CD8-positive, alpha-beta memory T cell (primary cell): Measurements from ENCODE around the gene TSPAN18. TPM values are rescaled to one million over a fixed set of nuclear protein-coding genes. Genes with fewer than 3 reads are reported as not detected.

Source experiments
- CTCF ChIA-PET: fragments of 350-600 bp; sonication (Branson Sonifier 250); formaldehyde crosslinking; loops from one replicate; lab custom pipeline; 2021; ENCODE audit warnings: antibody characterized with exemption; lab: Charles Lee
- POLR2A ChIA-PET: fragments of 350-600 bp; sonication (Branson Sonifier 250); formaldehyde crosslinking; loops from one replicate; lab custom pipeline; 2021; ENCODE audit warnings: antibody characterized with exemption; lab: Charles Lee
- DNase-seq, 5 donors: peaks; one replicate each; pipeline versions ENCODE4 v3.0.0 to v3.0.0-alpha.2; 2020 to 2022; ENCODE audit warnings: mixed read lengths in 1 of 5
- H3K27ac ChIP-seq: one replicate; pipeline ENCODE4 v1.7.0; 2013; ENCODE audit warnings: low read depth, mild to moderate bottlenecking, low read length, moderate library complexity
- H3K27me3 ChIP-seq: 2 replicates; pipeline ENCODE4 v1.7.0; 2013; ENCODE audit warnings: low read length, mild to moderate bottlenecking; ENCODE audit not compliant: insufficient read depth, poor library complexity, severe bottlenecking
- H3K36me3 ChIP-seq: 2 replicates; pipeline ENCODE4 v1.7.0; 2013; ENCODE audit warnings: mild to moderate bottlenecking, low read length, moderate library complexity; ENCODE audit not compliant: insufficient read depth
- H3K4me1 ChIP-seq: 2 replicates; pipeline ENCODE4 v1.7.0; 2013; ENCODE audit warnings: mild to moderate bottlenecking, low read length, moderate library complexity; ENCODE audit not compliant: insufficient read depth
- H3K4me3 ChIP-seq: 2 replicates; pipeline ENCODE4 v1.7.0; 2013; ENCODE audit warnings: mild to moderate bottlenecking, low read length
- H3K9me3 ChIP-seq: 2 replicates; pipeline ENCODE4 v1.7.0; 2013; ENCODE audit warnings: mild to moderate bottlenecking, low read length
- H3K27ac Mint-ChIP-seq, 8 donors: one replicate each; pipeline ENCODE4 v1.8.0; 2020 to 2021; ENCODE audit warnings: mixed read lengths in 8 of 8, mild to moderate bottlenecking in 6 of 8, inconsistent platforms in 3 of 8, moderate library complexity in 3 of 8
- H3K27me3 Mint-ChIP-seq, 2 donors: one replicate each; pipeline ENCODE4 v1.8.0; 2020 to 2021; ENCODE audit warnings: mixed read lengths in 2 of 2, mild to moderate bottlenecking in 1 of 2, moderate library complexity in 1 of 2
- H3K36me3 Mint-ChIP-seq, 3 donors: one replicate each; pipeline ENCODE4 v1.8.0; 2020 to 2021; ENCODE audit warnings: mixed read lengths in 3 of 3, inconsistent platforms in 1 of 3, mild to moderate bottlenecking in 1 of 3
- H3K4me1 Mint-ChIP-seq, 3 donors: one replicate each; pipeline ENCODE4 v1.8.0; 2020 to 2021; ENCODE audit warnings: mixed read lengths in 3 of 3, inconsistent platforms in 1 of 3, mild to moderate bottlenecking in 1 of 3
- H3K4me3 Mint-ChIP-seq, 7 donors: one replicate each; pipeline ENCODE4 v1.8.0; 2020 to 2021; ENCODE audit warnings: mixed read lengths in 7 of 7, mild to moderate bottlenecking in 6 of 7, moderate library complexity in 4 of 7, inconsistent platforms in 2 of 7
- H3K9me3 Mint-ChIP-seq, 5 donors: one replicate each; pipeline ENCODE4 v1.8.0; 2020 to 2022; ENCODE audit warnings: mixed read lengths in 5 of 5, mild to moderate bottlenecking in 3 of 5, moderate library complexity in 2 of 5, inconsistent platforms in 1 of 5
- polyA plus RNA-seq: library from polyadenylated mRNA; unstranded; fragments of 300-500 nt; fragmentation: Illumina TruSeq; gene quantifications from one replicate; pipeline ENCODE4 v1.2.3, GENCODE V29; 2021
- total RNA-seq, 2 experiments: library from RNA; stranded (reverse); gene quantifications; one replicate each; pipeline ENCODE4 v1.2.3, GENCODE V29; 2021

TSPAN18 gene
- total and polyA plus RNA-seq, 3 experiments from 2014 or later: 0.60 to 15.1 (median 1.2) TPM

GRCh38 chr11:44749189-44749588 is 22.4 kb downstream of the TSPAN18 start:
- POLR2A ChIA-PET: no interaction called here
- Mint-ChIP-seq H3K27me3 (peaks cover 0 to 3% of the 10 kb centered on the region in 2 donors), H3K4me1 (peaks cover 18 to 27% (median 22%) of the 10 kb centered on the region in 3 donors), H3K36me3 (peaks cover 2 to 4% (median 4%) of the 10 kb centered on the region in 3 donors), H3K4me3 (no peak overlapping the region), H3K27ac (peak overlapping the region in 2 of 8 donors; percentile 42 to 71), H3K9me3 (no peaks in the 10 kb centered on the region)
- H3K4me1 ChIP-seq: peaks cover 35% of the 10 kb centered on the region
- H3K36me3 ChIP-seq: no peaks in the 10 kb centered on the region
- no peak overlapping the region for H3K27ac ChIP-seq
- DNase-seq: no peak
- CTCF ChIA-PET: no interaction called here
- H3K4me3 ChIP-seq: no peak overlapping the region
- no peaks in the 10 kb centered on the region for H3K9me3 ChIP-seq
- H3K27me3 ChIP-seq: no peaks in the 10 kb centered on the region

GRCh38 chr11:44750551-44751465 is 24.0 kb downstream of the TSPAN18 start:
- Histone ChIP-seq H3K4me1 (peaks cover 34% of the 10 kb centered on the region), H3K27ac (no peak overlapping the region), H3K27me3 (no peaks in the 10 kb centered on the region), H3K36me3 (no peaks in the 10 kb centered on the region), H3K4me3 (no peak overlapping the region), H3K9me3 (no peaks in the 10 kb centered on the region)
- H3K4me1 Mint-ChIP-seq: peaks cover 16 to 26% (median 17%) of the 10 kb centered on the region in 3 donors
- ChIA-PET CTCF (no interaction called here), POLR2A (no interaction called here)
- H3K27ac Mint-ChIP-seq: peak overlapping the region in 1 of 8 donors; percentile 42
- H3K36me3 Mint-ChIP-seq: peaks cover 2 to 4% (median 2%) of the 10 kb centered on the region in 3 donors
- H3K27me3 Mint-ChIP-seq: peaks cover 0 to 6% of the 10 kb centered on the region in 2 donors
- no peaks in the 10 kb centered on the region for H3K9me3 Mint-ChIP-seq
- no peak overlapping the region for H3K4me3 Mint-ChIP-seq
- DNase-seq: no peak

GRCh38 chr11:44752300-44752699 is 25.5 kb downstream of the TSPAN18 start:
- Mint-ChIP-seq H3K9me3 (peaks cover 0 to under 1% (median 0%) of the 10 kb centered on the region in 5 donors), H3K4me3 (no peak overlapping the region), H3K4me1 (peaks cover 7 to 14% (median 13%) of the 10 kb centered on the region in 3 donors), H3K27ac (peak overlapping the region in 2 of 8 donors; percentile 5 to 43), H3K27me3 (peaks cover 0 to 6% of the 10 kb centered on the region in 2 donors), H3K36me3 (peaks cover 2 to 13% (median 2%) of the 10 kb centered on the region in 3 donors)
- Histone ChIP-seq H3K36me3 (no peaks in the 10 kb centered on the region), H3K27ac (no peak overlapping the region), H3K4me1 (peaks cover 19% of the 10 kb centered on the region), H3K27me3 (no peaks in the 10 kb centered on the region), H3K9me3 (no peaks in the 10 kb centered on the region), H3K4me3 (no peak overlapping the region)
- CTCF ChIA-PET: no interaction called here
- DNase-seq: no peak
- POLR2A ChIA-PET: no interaction called here

- no peak overlapping the region for H3K27ac ChIP-seq
- H3K27me3 ChIP-seq: no peaks in the 10 kb centered on the region
- Mint-ChIP-seq H3K4me1 (peaks cover 3 to 10% (median 8%) of the 10 kb centered on the region in 3 donors), H3K27me3 (peaks cover 0 to 7% of the 10 kb centered on the region in 2 donors), H3K9me3 (peaks cover under 1 to 5% (median 3%) of the 10 kb centered on the region in 5 donors), H3K27ac (no peak overlapping the region), H3K36me3 (peaks cover 2 to 16% (median 3%) of the 10 kb centered on the region in 3 donors), H3K4me3 (no peak overlapping the region)
- DNase-seq: no peak
- POLR2A ChIA-PET: no interaction called here
- no peaks in the 10 kb centered on the region for H3K9me3 ChIP-seq
- no peak overlapping the region for H3K4me3 ChIP-seq
- CTCF ChIA-PET: no interaction called here
- no peaks in the 10 kb centered on the region for H3K36me3 ChIP-seq
- peaks cover 15% of the 10 kb centered on the region for H3K4me1 ChIP-seq
These were observed 26.0 kb downstream of the TSPAN18 start for GRCh38 chr11:44752713-44753112.

- Mint-ChIP-seq H3K9me3 (peaks cover 5 to 17% (median 11%) of the 10 kb centered on the region in 5 donors), H3K36me3 (peaks cover 4 to 29% (median 6%) of the 10 kb centered on the region in 3 donors), H3K27ac (peak overlapping the region in 2 of 8 donors; percentile 18 to 25), H3K4me1 (peaks cover 0 to 4% (median 4%) of the 10 kb centered on the region in 3 donors), H3K27me3 (peaks cover 0 to 10% of the 10 kb centered on the region in 2 donors), H3K4me3 (no peak overlapping the region)
- DNase-seq: no peak
- ChIA-PET CTCF (no interaction called here), POLR2A (no interaction called here)
- H3K4me3 ChIP-seq: no peak overlapping the region
- peaks cover under 1% of the 10 kb centered on the region for H3K4me1 ChIP-seq
- H3K27me3 ChIP-seq: no peaks in the 10 kb centered on the region
- no peak overlapping the region for H3K27ac ChIP-seq
- H3K36me3 ChIP-seq: no peaks in the 10 kb centered on the region
- no peaks in the 10 kb centered on the region for H3K9me3 ChIP-seq
These were observed 27.3 kb downstream of the TSPAN18 start for GRCh38 chr11:44753961-44754645.

- Histone ChIP-seq H3K27ac (no peak overlapping the region), H3K36me3 (no peaks in the 10 kb centered on the region), H3K4me3 (no peak overlapping the region), H3K4me1 (no peaks in the 10 kb centered on the region), H3K27me3 (no peaks in the 10 kb centered on the region), H3K9me3 (no peaks in the 10 kb centered on the region)
- Mint-ChIP-seq H3K27me3 (peaks cover 0 to 10% of the 10 kb centered on the region in 2 donors), H3K4me3 (no peak overlapping the region), H3K36me3 (peaks cover 4 to 34% (median 6%) of the 10 kb centered on the region in 3 donors), H3K4me1 (peaks cover 0 to 4% (median 2%) of the 10 kb centered on the region in 3 donors), H3K9me3 (peaks cover 5 to 17% (median 11%) of the 10 kb centered on the region in 5 donors), H3K27ac (no peak overlapping the region)
- CTCF ChIA-PET: no interaction called here
- DNase-seq: no peak
- POLR2A ChIA-PET: no interaction called here
These were observed 28.3 kb downstream of the TSPAN18 start for GRCh38 chr11:44754876-44755555.

- CTCF ChIA-PET: no interaction called here
- H3K36me3 Mint-ChIP-seq: peaks cover 4 to 34% (median 6%) of the 10 kb centered on the region in 3 donors
- DNase-seq: no peak
- peaks cover 5 to 17% (median 11%) of the 10 kb centered on the region in 5 donors for H3K9me3 Mint-ChIP-seq
- Histone ChIP-seq H3K27me3 (no peaks in the 10 kb centered on the region), H3K4me1 (no peaks in the 10 kb centered on the region), H3K4me3 (no peak overlapping the region), H3K27ac (no peak overlapping the region), H3K9me3 (no peaks in the 10 kb centered on the region), H3K36me3 (no peaks in the 10 kb centered on the region)
- no peak overlapping the region for H3K27ac Mint-ChIP-seq
- peaks cover 0 to 10% of the 10 kb centered on the region in 2 donors for H3K27me3 Mint-ChIP-seq
- POLR2A ChIA-PET: no interaction called here
- H3K4me3 Mint-ChIP-seq: no peak overlapping the region
- peaks cover 0 to 6% (median 2%) of the 10 kb centered on the region in 3 donors for H3K4me1 Mint-ChIP-seq
These were observed 29.1 kb downstream of the TSPAN18 start for GRCh38 chr11:44755556-44756523.
